Measurements from ENCODE around the gene KCNIP1.
"Not testable (repeated sequence)": the region's sequence is repeated elsewhere in the genome, so short reads cannot be mapped to it uniquely, and the experiment has no call there.

KCNIP1 gene

DNA sequence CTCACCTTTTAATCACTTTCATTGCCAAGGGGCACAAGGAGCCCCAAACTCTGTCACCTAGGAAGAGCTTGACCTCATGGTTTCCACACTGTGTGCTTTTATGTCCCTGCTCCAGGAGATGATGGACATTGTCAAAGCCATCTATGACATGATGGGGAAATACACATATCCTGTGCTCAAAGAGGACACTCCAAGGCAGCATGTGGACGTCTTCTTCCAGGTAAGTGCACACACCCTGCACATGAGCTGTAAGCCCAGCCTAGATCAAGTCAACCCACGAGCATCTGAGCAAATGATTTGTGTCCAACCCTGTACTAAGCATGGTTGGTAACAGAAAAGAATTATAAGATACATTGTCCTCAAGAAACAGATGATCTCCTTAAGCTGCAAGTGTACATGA lies 228.9 kb downstream of the KCNIP1 start:
- no peak for DNase-seq

DNA sequence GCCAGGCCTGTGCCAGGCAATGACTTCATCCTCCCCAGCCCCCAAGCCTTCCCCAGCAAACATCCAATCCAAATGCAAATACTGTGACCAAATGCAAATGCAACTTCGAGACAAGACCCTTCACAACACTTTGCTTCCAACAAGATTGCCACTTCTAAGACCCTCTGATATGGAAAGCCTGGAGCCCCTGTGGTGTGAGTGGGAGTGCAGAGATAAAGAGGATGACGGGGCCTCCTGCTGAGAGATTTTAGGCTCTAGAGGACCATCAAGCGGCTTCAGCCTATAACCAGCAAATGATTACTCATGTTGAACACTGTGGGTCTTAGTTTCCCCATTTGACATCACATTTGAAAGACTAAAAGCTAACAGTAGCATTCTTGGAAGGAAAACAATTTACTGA lies 233.1 kb downstream of the KCNIP1 start:
- no peak for DNase-seq

DNA sequence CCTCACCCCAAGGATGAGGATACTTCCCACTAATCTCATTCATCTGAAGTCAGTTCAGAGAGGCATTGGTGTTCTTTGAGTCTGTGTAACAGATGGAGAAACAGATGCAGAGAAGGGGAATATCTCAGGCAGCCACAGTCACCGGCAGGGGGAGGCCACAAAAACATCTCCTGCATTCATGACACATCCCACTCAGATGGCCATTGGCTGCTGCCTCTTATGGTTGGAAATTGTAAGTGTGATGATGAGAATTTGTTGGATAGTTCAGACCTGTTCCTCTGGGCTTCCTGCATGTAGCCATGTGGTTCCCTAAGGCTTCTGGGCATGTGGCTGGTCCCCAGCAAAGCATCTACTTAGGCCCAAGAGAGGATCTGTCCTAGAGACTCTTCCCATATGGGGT lies 233.8 kb downstream of the KCNIP1 start:
- DNase-seq = peak; percentile 50

GRCh38 chr5:170738840-170739239 lies 235.0 kb downstream of the KCNIP1 start:
- no peak for DNase-seq

- DNase-seq = no peak
Observed at GRCh38 chr5:170739446-170739845, 235.6 kb downstream of the KCNIP1 start.

DNA sequence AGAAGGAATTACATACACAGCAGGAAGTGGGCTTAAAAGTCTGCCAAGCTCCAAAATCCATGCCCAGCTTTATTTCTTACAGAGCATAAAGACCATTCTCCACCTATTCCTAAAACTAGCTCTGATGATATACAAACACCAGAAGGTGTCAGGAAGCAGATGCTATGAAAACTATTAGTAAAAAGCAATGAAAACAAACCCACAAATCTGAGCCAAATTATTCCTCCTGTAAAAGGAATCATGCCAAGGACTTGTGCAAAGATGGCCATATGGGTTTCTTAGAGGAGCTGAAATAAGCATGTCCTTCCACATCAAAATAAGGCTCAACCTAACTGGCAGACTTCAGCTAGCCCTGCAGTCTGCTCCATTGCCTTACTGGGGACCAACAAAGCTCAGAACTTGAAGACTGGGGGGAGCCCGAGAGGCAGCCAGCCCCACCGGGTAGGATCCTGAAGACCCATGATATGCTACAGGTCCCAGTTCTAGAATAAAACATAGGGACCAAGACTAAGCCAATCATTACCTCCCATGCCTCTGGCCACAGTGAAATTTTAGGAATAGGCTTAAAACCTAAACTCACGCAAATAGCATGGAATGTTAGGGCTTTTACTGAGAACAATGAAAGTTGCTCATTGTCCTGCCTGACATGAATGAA lies 236.9 kb downstream of the KCNIP1 start:
- peak; percentile 77 for DNase-seq

- DNase-seq = no peak
Observed at GRCh38 chr5:170741801-170742200, 238.0 kb downstream of the KCNIP1 start.

GRCh38 chr5:170743876-170744212 lies 240.0 kb downstream of the KCNIP1 start:
- no peak for DNase-seq

- no peak for DNase-seq
Observed at GRCh38 chr5:170745481-170746071, 241.8 kb downstream of the KCNIP1 start.

DNA sequence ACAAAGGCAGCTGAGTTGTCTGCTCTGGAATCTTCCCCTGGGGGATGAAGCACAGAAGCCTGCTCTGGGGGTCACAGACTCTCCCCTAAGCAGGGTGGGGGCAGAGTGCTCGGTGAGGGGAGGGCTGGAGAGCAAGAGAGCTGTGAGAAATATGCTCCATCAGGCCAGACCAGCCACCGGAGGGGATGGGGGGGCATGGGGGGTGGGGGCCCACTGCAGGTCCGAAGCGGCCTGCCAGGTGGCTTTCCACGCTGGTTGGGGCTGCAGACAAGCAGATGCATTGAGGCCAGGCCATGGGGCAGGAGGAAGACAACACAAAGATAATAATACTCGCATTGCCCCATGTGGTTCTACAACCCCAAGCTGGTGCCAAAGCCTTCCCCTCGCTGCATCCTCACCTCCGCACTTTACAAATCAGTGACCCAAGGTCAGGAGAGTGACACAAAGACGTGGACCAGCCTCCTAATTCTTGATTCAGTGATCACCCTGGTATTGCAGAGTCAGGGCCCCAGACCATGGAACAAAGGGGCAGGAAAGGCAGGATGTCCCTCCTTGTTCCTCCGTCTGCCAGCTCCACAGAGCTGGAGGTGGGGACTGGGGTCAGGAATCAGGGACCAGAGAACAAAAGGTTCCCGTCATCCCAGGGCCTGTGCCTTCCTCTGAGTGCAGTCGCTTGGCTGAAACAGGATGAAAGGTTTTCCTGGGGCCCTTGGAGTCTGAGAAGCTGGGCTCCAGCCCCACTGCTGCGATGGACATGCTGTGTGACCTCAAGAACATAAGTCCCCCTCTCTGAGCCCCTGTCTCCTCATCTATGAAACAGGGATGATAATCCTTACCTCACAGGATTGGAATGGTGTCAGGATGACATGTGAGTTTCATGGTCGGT lies 242.5 kb downstream of the KCNIP1 start:
- DNase-seq = no peak

- DNase-seq = no peak
Observed at GRCh38 chr5:170746961-170747340, 243.1 kb downstream of the KCNIP1 start.

- DNase-seq = no peak
Observed at GRCh38 chr5:170747357-170747756, 243.5 kb downstream of the KCNIP1 start.

GRCh38 chr5:170747851-170748250 lies 244.0 kb downstream of the KCNIP1 start:
- no peak for DNase-seq

DNA sequence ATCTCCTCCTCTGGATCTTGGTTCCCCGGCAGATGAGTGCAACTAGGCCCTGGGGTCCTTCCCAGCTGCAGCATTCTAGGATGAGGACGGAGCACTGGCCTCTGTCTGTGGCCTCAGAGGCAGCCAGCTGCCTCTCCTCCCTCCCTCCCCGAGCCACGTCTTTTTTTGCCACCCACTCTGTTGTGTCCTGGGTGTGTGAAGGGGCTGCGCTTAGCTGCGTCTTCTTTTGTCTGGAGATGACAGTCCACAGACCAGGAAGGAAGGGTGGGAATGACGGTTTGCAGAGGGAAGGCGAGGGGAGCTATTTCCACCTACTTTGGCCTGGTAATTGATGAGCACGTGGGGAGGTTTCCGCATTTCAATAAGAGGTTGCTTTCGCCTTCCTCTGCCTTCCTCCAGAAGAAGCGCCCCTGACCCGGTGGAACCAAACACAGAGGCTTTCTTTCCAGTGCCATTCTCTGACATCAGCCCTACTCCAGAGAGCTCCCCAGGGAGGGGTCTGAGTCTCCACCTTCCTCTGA lies 245.2 kb downstream of the KCNIP1 start:
- no peak for DNase-seq

- DNase-seq = no peak
Observed at GRCh38 chr5:170749911-170750431, 246.2 kb downstream of the KCNIP1 start.

DNA sequence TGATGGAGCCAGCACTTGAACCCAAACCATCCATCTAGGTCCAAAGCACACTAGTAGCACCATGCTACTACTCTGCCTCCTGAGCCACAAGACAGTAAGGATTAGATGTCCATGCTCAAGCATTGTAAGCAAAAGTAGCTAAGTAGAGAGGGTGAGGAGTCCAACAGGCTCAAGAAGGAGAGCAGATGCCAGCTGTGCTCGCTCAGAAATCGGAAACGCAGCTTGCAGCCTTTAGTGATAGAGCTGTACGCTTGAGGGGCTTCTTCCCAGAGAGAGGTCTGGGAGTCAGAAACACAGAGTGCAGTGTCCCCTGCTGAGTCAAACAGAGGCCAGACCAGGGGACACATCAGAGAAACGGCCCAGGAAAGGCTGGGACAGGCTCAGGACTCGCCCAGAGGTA lies 247.0 kb downstream of the KCNIP1 start:
- no peak for DNase-seq

DNA sequence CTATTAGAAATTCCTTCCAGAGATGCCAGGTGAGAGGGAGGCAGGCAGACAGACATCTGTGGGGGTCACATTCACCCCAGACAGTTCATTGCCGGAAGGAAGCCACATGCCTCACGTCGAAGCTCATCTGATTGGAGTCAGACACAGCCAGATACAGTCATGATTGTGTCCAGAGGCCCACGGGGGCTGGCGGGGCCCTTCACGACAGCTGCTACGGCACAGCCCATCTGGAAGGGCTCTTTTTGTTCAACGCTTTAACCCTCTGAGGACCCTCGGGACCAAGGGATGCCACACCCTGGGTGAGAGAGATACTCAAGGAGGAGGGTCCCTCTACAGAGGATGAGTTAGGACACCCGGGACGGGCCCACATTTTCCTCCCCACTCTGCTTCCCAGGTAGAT lies 247.8 kb downstream of the KCNIP1 start:
- no peak for DNase-seq

DNA sequence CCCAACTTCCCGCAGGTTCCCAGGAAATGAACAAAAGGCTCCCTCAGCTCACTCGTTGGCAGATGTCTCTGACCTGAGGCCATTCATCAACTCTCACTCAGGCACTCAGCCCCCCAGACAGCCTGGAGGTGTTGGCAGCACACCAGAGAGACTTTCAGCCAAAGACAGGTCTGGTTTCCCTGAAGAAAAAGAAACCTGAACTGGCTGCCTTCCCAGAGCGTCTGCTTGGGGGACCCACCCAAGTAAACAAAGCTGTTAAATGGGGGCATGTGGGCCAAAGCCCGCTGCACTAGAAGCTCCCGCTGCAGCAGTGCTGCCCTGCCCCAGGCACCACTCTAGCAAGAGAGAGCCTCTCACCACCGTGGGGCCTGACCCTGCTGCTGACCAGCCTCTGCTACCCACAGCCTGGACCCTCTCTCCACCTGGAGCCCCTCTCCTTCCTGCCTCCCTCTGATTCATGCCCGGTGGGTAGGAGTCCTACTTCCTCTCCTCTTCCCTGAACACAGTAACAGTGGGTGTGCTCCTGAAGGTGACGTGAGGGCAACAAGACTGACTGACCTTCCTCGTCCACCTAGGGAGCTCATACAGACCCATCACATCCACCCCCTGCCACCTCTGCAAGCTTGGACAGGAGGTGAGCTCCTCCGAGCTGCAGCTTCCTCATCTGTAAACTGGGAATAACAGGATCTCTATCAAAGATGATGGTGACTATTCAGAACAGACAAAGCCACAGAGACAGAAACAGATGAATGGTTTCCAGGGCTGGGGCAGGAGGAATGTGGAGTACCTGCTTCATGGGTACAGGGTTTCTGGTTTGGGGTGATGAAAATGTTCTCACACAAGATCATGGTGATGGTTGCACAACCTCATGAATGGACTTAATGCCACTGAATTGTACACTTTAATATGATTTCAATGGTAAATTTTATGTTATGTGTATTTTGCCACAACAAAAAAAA lies 248.7 kb downstream of the KCNIP1 start:
- peak; percentile 83 for DNase-seq

GRCh38 chr5:170753311-170753710 lies 249.5 kb downstream of the KCNIP1 start:
- DNase-seq = no peak

DNA sequence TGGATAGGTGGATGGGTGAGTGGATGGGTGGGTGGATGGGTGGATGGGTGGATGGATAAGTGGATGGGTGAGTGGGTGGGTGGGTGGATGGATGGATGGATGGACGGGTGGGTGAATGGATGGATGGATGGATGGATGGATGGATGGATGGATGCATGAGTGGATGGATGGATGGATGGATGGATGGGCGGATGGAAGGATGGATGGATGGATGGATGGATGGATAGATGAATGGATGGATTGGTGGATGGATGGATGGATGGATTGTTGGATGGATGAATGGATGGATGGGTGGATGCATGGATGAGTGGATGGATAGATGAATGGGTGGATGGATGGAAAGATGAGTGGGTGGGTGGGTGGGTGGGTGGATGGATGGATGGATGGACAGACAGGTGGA lies 250.7 kb downstream of the KCNIP1 start:
- DNase-seq = not testable (repeated sequence)

- no peak for DNase-seq
Observed at GRCh38 chr5:170755679-170756456, 252.0 kb downstream of the KCNIP1 start.

DNA sequence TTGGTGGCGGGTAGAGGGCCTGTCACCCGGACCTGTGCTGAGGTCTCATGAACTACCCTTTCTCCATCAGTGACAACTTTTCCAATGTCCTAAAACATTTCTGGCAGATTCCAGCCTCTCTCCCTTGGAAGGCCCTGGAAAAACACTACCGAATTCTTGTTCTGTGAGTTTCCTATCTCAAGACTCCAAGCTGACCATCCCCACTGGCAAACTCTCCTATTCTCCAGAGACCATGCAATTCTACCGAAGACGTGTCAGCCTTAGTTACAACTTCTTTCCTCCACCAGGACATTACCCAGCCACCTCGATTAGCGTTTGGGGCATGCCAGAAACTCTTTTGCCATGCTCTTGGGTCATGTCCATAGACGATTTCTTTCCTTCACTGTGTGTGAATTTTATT lies 252.9 kb downstream of the KCNIP1 start:
- DNase-seq = no peak
